HG03354 (cell line): Measurements from ENCODE around the gene SMYD5.
A peak's percentile ranks its signal among the peaks of the same experiment; 100 is the strongest.

Experiments
- ATAC-seq: cut with Tn5 transposase; IDR thresholded peaks from one replicate; pipeline ENCODE4 v1.9.1; 2021; ENCODE audit warnings: mild to moderate bottlenecking; ENCODE audit not compliant: unreplicated experiment, poor library complexity, severe bottlenecking

SMYD5 gene

GRCh38 chr2:73203055-73203681, 10.9 kb upstream of the SMYD5 start:
- ATAC-seq = no peak

DNA sequence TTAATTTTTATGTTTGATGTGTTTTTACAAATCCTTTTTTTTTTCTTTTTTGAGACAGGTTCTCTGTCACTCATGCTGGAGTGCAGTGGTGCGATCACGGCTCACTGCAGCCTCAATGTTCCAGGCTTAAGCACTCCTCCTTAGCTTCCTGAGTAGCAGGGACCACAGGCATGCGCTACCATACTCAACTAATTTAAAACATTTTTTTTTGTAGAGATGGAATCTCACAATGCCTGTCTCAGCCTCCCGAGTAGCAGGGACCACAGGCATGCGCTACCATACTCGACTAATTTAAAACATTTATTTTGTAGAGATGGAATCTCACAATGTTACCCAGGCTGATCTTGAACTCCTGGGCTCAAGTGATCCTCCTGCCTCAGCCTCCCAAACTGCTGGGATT, 8.4 kb upstream of the SMYD5 start:
- ATAC-seq = no peak

- ATAC-seq = no peak
Observed at GRCh38 chr2:73208258-73208657, 5.8 kb upstream of the SMYD5 start.

DNA sequence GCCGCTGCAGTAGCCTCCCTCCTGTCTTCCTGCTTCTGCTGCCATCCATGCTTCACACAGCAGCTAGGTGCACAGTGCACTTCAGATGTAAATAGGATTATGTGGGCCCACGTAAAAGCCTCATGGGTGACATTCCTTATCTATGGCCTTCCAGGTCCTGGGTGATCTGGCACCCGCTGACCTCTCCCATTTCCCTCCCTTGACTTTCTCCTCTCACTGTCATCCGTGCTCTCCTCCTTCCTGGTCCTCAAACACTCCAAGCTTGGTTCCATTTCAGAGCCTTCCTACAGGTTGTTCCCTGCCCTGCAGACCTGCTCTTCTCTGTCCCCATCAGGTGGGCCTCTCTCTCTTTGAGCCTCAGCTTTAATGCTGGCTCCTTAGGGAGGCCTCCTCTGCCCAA, 4.0 kb upstream of the SMYD5 start:
- ATAC-seq = no peak

- ATAC-seq = no peak
Observed at GRCh38 chr2:73210696-73211095, 3.3 kb upstream of the SMYD5 start.

DNA sequence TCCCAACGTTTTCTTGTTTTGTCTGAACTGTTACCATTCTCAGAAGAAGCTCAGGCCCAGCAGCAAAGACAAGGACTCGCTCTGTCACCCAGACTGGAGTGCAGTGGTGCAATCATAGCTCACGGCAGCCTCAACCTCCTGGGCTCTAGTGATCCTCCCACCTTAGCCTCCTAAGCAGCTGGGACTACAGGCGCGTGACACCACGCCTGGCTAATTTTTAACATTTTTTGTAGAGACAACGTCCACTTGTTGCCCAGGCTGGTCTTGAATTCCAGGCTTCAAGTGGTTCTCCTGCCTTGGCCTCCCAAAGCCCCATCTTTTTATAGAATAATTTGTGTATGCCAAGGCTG, 2.0 kb upstream of the SMYD5 start:
- no peak for ATAC-seq

DNA sequence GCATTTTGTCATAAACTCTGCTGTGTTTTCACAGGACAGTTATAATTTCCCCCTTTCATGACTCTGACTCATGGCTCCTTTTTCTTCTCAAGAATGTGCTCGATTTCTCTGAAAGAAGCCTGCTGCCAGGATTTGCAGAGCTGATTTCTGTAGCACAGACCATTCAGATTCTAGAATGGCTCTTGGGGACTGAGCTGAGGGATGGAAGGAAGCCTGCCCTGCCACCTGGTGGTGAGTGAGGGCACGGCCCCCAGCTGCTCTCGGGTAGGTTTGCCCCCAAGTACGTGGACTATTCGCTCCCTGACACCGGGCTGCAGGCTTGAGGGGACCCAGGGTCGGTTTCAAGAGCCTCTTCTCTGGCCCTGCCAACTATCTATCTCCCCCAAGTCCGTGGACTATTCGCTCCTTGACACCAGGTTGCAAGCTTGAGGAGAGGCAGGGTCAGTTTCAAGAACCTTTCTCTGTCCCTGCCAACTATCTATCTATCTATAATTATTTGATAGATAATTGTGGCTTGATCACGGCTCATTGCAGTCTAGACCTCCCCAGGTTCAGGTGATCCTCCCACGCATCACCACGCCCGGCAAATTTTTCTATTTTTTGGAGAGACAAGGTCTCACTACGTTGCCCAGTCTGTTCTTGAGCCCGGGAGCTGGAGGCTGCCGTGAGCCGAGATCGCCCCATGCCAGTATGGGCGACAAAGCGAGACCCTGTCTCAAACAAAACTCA, 1.4 kb upstream of the SMYD5 start:
- ATAC-seq = peak; percentile 76

GRCh38 chr2:73215254-73215653, 1.2 kb downstream of the SMYD5 start:
- no peak for ATAC-seq

DNA sequence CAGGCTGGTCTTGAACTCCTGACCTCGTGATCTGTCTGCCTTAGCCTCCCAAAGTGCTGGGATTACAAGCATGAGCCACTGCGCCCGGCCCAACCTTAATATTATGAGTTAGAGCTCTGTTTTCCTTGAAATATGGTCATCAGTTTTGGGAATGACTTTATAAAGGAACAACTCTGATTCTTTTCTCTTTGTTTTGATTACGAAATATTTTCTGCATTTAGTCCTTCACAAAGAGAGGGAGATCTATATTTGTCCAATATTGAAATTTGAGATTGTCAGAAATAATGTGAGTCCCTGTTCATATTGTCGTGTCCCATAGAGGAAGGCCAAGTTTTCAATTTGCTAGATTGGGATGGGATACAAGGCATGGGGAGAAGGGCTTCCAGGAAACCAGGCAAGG, 3.1 kb downstream of the SMYD5 start:
- ATAC-seq = no peak

DNA sequence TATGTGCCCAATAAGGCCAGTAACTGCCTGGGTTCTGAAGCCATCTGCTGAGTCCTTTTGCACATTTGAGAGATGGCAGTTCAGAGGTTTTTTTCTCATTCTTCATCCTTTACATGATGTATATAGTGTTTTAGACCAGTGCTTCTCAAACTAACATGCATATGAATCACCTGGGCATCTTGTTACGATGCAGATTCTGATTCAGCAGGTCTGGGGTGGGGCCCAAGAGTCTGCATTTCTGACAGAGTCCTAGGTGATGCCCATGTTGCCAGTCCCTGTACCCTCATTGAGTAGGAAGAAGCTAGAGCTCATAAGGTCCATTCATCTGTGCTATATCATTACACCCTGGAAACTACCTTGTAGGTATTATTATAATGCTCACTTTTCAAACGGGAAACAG, 3.8 kb downstream of the SMYD5 start:
- ATAC-seq = no peak

DNA sequence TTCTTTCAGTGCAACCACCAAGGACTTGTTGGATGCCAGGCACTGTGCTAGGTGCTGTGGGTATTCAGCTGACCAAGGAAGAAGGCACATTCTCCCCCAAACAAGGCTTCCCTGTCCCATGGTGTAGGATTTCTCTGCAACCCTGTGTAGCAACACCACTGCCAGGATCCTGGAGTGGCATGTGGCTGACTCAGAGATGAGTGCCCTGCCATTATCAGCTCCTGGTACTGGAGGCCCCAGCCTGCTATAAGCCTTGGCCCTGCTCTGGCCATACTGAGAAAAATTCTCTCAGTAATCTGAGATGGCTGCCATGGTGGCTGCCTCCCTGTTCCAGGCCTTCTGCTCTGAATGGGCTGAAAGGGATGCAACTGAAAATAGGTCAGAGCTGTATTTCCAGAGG, 4.3 kb downstream of the SMYD5 start:
- ATAC-seq = no peak

- ATAC-seq = no peak
Observed at GRCh38 chr2:73223821-73224220, 9.8 kb downstream of the SMYD5 start.

DNA sequence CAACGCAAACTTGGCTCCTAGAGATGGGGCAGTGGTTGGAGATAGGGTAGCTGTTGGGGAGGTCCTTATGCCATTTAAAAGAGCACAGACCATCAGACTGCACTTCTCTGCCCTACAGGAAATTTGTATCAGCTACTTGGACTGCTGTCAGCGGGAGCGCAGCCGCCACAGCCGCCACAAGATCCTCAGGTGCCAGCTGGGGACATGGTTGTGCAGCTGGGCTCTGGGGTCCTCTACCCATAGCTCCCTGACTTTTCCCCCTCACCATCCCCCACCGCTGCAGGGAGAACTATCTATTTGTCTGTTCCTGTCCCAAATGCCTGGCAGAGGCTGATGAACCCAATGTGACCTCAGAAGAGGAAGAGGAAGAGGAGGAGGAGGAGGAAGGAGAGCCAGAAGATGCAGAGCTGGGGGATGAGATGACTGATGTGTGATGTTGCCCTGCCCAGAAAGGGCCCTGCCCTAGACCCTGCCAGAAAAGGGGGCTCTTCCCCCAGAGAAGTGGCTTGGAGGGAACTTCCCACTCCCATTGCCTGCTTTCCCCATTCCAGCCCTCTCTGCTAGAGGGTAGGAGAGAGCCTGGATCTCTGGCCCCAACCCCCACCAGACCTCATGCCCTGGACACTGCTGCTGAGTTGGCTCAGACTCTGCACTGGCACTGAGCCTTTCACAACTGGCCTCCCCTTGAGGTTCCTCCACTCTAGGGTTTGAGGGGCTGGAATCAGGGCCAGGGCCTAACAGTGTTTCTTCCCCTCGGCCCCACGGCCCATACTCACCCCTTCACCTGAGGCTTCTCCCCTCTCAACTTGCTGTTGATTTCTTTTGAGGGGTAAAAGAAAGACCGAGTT, 11.7 kb downstream of the SMYD5 start:
- ATAC-seq = no peak

DNA sequence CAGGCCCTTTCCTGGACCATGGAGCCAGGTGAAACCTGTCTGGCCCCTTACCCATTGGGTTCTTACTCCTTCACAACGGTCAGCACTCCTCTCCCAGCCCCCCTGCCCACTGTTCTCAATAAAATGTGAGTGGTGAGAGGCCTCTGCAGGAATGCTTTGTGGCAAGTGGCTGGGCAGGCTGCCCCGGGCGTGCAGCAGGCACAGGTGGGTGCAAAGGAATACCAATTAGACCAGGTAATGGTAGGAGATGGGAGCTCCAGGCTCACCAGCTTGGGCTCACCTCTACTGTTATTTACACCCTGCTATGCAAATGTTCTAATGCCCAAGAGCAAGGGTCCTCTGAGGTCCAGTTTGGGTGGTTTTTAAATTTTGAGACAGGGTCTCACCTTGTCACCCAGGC, 13.0 kb downstream of the SMYD5 start:
- no peak for ATAC-seq

DNA sequence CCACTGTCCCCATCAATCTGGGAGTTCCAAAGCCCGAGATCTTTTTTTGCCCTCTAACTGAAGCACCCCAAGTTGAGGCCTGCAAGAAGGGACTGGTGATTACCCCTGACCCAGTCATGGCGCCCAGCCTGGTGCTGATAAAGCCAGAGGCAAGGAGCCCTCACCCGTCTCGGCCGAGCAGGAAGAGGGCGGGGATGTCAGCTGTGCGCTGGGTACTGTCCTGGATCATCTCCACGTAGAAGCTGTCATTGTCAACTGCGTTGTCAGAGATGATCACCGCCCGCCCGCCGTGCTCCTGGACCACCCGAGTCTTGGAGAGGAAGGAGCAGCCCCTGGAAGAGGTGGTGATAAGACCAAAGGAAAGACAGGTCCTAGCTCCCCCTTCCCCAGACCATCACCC, 14.6 kb downstream of the SMYD5 start:
- ATAC-seq = no peak

DNA sequence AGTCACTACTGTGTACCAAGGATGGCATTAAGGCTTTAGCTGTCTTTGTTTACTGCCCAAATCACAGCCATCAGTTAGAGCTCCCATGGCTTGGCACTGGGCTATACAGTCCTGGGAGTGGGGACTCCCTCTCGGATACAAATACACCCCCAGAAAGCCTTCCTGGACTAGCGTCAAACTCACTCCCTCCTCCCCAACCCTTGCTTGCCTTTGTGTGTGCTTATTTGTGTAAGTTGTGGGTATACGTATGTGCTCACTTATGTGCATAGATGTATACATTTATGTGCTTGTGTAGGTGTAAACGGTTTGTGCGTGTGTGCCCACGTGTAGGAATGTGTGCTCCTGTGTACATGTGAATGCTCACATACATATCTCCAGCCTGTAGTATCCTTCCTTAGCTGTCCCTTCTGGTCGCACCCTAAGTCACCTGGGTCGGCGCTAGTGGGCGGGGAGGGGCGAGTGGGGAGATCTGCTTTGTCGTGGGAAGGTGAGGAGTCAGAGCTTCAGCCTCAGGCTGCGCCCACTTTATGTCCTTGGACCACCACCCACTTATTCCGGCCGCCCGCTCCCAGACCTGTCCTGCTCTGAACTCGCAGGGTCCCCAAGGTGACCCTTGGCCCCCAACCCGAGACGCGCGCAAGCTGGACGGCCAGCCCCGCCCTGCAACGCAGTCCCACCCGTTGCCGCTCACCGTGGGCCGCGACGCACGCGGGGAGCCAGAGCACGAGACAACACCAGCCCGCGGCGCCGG, 18.5 kb downstream of the SMYD5 start:
- ATAC-seq = peak; percentile 15

DNA sequence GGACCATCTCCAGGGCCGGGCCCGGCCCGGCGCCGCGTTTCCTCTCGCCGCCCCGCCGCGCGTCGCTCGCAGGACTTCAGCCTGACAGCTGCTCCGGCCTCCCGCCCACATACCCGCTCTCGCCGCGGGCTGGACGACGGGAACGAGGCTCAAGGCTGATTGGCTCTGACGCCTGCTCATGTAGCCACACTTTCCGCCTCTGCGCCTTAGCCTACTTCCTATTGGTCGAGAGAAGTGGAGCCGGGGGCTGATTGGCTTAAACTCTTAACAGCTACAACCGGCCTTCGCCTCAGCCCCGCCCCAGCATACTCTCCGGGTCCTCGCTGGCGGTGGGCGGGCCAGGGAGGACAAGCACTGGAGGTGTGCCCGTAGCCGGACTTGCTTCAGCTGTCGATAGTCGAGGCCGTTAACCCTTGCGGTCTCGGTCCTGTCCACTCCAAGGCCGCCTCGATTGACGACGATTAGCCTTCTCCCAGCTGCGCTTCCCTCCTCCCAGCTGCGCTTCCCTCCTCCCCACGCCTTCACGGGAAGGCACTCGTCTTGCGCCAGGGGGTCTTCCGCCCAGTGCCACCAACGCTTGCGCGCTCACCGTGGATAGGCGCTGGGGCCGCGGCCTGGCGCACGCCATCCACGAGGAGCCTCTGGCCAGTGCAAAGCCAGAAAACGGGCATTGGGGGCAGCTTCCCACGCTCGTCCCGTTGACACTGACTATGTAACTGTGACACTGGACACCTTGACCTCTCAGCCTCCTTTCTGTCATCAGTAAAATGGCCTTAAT, 19.3 kb downstream of the SMYD5 start, which contains the start of gene PRADC1:
Gene PRADC1 (minus strand): TSS at position 86 of the 778 bp plus-strand sequence. CDS start 79 bp downstream, at position 7.
- ATAC-seq = peak; percentile 90

- ATAC-seq = peak; percentile 68
Observed at GRCh38 chr2:73233932-73234832, 20.1 kb downstream of the SMYD5 start, which contains the start of gene CCT7. Gene CCT7, plus strand, starts transcription at chr2:73234308. Its CDS starts 71 bp downstream, at chr2:73234379.
